GM10248 (cell line): ENCODE measurements around the gene NKAIN2.
A peak's percentile ranks its signal among the peaks of the same experiment; 100 is the strongest.

Experiments used
- CTCF ChIA-PET: fragments of 300-600 bp; sonication (Branson Sonifier 250); formaldehyde crosslinking; extraction: SDS; loops from one replicate; lab custom pipeline; 2021; ENCODE audit warnings: antibody characterized with exemption; lab: Yijun Ruan, JAX
- POLR2A ChIA-PET: fragments of 350-650 bp; sonication (Branson Sonifier 250); formaldehyde crosslinking; extraction: SDS; loops from one replicate; lab custom pipeline; 2020; ENCODE audit warnings: antibody characterized with exemption; lab: Yijun Ruan, JAX
- DNase-seq: peaks from one replicate; pipeline ENCODE4 v3.0.0; 2012; ENCODE audit errors: extremely low spot score
- TF ChIP-seq, protein P1 (sequence below): IDR thresholded peaks from 2 replicates; pipeline ENCODE4 v1.5.1; 2012; ENCODE audit warnings: mild to moderate bottlenecking, low read depth; ENCODE audit errors: extremely low read depth, missing control alignments, control extremely low read depth

The NKAIN2 gene

DNA sequence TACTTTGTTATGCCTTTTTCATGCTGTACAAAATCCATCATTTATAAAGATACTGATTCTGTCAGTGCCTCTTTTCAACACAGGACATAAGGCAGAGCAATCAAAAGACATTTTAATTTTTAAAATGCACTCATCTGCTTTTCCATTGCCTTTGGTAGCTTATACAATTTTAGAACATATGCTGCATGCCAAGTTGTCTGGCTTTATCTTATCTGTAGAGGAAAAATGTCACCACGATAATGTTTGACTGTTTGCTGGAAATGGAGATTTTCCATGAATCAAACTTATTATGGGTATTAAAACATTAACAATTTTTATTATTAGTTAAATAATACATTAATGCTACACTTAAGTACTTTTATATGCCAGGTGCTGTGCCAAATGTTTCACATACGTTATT is 50.5 kb downstream of the NKAIN2 start:
- ChIA-PET POLR2A (no interaction called here), CTCF (interaction anchor here (1.1 kb wide), 1 partner anchor 10 kb away, joined by 3 read pairs; no protein-coding TSS in a partner anchor)
- DNase-seq: no peak
- TF ChIP-seq, protein P1, sequence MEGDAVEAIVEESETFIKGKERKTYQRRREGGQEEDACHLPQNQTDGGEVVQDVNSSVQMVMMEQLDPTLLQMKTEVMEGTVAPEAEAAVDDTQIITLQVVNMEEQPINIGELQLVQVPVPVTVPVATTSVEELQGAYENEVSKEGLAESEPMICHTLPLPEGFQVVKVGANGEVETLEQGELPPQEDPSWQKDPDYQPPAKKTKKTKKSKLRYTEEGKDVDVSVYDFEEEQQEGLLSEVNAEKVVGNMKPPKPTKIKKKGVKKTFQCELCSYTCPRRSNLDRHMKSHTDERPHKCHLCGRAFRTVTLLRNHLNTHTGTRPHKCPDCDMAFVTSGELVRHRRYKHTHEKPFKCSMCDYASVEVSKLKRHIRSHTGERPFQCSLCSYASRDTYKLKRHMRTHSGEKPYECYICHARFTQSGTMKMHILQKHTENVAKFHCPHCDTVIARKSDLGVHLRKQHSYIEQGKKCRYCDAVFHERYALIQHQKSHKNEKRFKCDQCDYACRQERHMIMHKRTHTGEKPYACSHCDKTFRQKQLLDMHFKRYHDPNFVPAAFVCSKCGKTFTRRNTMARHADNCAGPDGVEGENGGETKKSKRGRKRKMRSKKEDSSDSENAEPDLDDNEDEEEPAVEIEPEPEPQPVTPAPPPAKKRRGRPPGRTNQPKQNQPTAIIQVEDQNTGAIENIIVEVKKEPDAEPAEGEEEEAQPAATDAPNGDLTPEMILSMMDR: no peak

DNA sequence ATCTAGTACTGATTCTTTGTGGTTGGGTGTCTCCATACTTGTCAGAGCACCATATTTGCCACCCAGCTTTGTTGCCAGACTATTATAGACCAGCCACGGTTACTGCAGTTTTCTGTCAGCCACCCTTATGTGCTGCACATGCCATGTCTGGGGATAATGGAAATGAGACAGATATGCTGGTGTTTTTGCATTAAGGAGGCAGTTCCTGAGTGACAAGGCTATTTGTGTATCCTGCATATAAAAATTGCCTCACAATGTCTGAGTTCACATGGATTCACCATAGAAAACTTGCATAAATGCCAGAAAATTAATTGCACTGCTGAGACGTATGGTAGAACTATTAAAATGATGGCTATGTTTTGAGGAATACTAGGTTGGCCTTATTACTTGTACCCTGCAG is 51.8 kb downstream of the NKAIN2 start:
- TF ChIP-seq, protein P1: no peak
- ChIA-PET CTCF (interaction anchor here (1.5 kb wide), 1 partner anchor 12 kb away, joined by 4 read pairs; no protein-coding TSS in a partner anchor), POLR2A (no interaction called here)
- no peak for DNase-seq

DNA sequence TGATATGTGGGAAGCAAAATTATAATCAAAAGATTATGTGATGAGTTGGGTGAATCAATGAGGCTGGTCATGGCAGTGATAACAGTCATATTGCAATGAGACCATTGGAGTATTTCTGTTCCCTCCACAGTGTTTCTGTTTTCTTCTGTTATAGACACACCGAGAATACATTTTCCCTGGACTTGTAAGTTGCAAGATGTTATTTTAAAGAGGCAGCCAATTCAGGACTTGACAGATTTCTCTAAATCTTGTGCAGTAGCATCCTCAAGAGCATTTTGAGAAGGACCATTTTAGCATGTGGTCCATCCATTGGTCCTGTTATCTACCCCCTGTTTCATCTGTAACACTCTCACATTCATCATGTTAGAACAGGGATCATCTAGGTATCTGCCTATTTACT is 55.6 kb downstream of the NKAIN2 start:
- TF ChIP-seq, protein P1: no peak
- DNase-seq: no peak
- CTCF ChIA-PET: no interaction called here
- POLR2A ChIA-PET: no interaction called here

DNA sequence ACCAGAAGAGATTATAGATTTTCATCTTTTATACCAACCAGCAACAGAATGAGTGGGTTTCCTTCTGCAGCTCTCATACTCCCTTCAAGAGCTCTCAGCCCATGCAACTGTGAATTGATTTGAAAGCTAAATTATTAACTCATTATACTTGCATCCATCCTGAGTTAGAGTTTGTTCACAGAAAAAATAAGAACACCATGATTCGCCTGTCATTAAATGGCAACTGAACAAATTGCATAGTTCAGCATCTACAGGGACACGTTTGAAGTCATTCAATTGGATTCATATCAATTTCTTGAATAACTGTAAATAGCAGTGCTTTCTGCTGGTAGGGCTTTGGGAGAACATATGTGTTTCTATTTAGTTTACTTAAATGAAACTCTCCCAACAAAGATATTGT is 65.7 kb downstream of the NKAIN2 start:
- ChIA-PET POLR2A (no interaction called here), CTCF (interaction anchor here (0.9 kb wide), 1 partner anchor 25 kb away, joined by 4 read pairs; no protein-coding TSS in a partner anchor)
- TF ChIP-seq, protein P1: no peak
- no peak for DNase-seq

DNA sequence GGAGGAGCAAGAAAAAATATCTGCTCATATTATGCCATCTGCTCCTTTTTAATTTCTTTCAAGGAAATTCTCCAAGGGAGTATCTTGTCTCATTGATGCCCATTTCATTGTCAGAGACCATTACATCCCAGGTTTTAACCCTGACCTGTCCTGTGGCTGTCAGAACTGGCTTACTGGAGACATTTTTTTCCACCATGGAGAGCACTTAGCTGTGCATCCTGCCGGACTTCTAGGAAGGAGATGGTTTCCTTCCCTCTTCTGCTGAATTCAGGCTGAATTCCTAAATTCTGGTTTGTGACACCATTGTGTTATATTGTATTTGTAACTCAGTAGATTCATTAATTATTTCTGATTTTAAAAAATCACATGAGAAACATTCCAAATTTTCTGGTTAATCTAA is 70.3 kb downstream of the NKAIN2 start:
- ChIA-PET CTCF (no interaction called here), POLR2A (no interaction called here)
- no peak for DNase-seq
- TF ChIP-seq, protein P1: no peak

DNA sequence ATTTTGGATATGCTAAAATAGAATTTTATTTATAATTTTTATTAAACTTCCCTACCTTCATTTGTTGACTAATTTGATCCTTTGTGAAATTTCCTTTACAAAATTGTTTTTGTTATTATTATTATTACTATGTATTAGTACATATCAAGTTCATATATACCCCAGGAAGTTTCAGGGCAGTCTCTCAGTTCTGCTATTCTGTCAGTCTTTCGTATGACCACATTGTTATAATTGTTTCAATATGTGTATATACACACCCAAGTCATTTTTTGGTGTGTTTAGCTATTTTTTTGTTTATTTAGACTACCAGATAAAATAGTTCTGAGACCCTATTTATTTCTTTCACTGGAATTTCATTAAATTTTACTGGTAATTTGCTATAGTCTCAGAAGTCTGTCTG is 72.1 kb downstream of the NKAIN2 start:
- no peak for DNase-seq
- POLR2A ChIA-PET: no interaction called here
- TF ChIP-seq, protein P1: no peak
- CTCF ChIA-PET: interaction anchor here (1.2 kb wide), 1 partner anchor 49 kb away, joined by 3 read pairs; no protein-coding TSS in a partner anchor

DNA sequence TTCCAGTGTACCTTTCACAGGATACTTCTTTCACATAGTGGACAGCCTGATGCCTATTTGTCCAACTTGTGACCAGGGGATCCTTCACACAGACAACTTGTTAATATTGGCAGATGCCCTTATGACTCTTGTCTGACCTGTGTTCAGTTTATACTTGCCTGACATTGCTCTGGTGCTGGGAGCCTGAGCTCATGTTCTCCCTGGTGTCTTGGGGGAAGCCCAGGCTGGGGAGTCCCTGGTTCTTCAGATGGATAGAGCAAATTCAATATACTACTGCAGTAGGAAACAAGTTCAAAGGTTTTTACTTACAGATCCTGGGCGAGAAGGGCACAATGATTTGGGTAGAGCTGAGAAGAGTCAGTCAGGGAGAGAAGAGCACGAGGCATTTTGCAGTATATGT is 76.1 kb downstream of the NKAIN2 start:
- TF ChIP-seq, protein P1: no peak
- CTCF ChIA-PET: interaction anchor here (1.1 to 1.4 kb wide), 2 partner anchors 9 to 10 kb away, joined by 4 read pairs; no protein-coding TSS in a partner anchor

More for the DNA sequence above, 76.1 kb downstream of the NKAIN2 start:
- POLR2A ChIA-PET: no interaction called here
- DNase-seq: peak; percentile 6
